SU-DHL-6 (cell line): ENCODE measurements around the gene ROCK2.

ENCODE experiments used
- H2AFZ ChIP-seq: fragments of 200-600 bp; sonication (generic); 2 replicates; pipeline ENCODE4 v1.6.1; 2014; ENCODE audit warnings: low read depth, mild to moderate bottlenecking, moderate library complexity, mixed read lengths, antibody characterized with exemption, low read length; ENCODE audit not compliant: severe bottlenecking
- H3F3A ChIP-seq: fragments of 200-600 bp; shearing (Covaris generic); 2 replicates; pipeline ENCODE4 v1.6.0; 2016; ENCODE audit warnings: antibody characterized with exemption, mild to moderate bottlenecking; ENCODE audit not compliant: insufficient read depth
- H3K27ac ChIP-seq: fragments of 200-600 bp; sonication (generic); 2 replicates; pipeline ENCODE4 v1.5.1; 2016; ENCODE audit warnings: low read depth, mild to moderate bottlenecking, low read length, moderate library complexity, mixed read lengths
- H3K27me3 ChIP-seq: fragments of 200-600 bp; sonication (generic), shearing (Covaris generic); 2 replicates; pipeline ENCODE4 v1.6.0; 2014; ENCODE audit warnings: mild to moderate bottlenecking, low read length
- H3K36me3 ChIP-seq: fragments of 200-600 bp; sonication (generic); 2 replicates; pipeline ENCODE4 v1.6.1; 2014; ENCODE audit warnings: mild to moderate bottlenecking, low read length, mixed read lengths
- H3K4me2 ChIP-seq: fragments of 300-600, 200-600 bp; shearing (Covaris generic), sonication (generic); 2 replicates; pipeline ENCODE4 v1.6.0; 2014; ENCODE audit warnings: low read length, low read depth, mild to moderate bottlenecking; ENCODE audit not compliant: poor library complexity, severe bottlenecking
- H3K4me3 ChIP-seq: fragments of 200-600 bp; sonication (generic); 2 replicates; pipeline ENCODE4 v1.5.1; 2014; ENCODE audit warnings: antibody characterized with exemption, low read length, mild to moderate bottlenecking, mixed read lengths; ENCODE audit not compliant: insufficient read depth, poor library complexity, severe bottlenecking
- H3K79me2 ChIP-seq: fragments of 200-600 bp; sonication (generic); 2 replicates; pipeline ENCODE4 v1.6.1; 2014; ENCODE audit warnings: mild to moderate bottlenecking, low read length, moderate library complexity; ENCODE audit not compliant: insufficient read depth
- H3K9ac ChIP-seq: fragments of 200-600 bp; sonication (generic); 2 replicates; pipeline ENCODE4 v1.7.0; 2014; ENCODE audit warnings: mild to moderate bottlenecking, low read length
- H3K9me2 ChIP-seq: fragments of 200-600 bp; sonication (generic); replicated peaks from 2 replicates; pipeline ENCODE4 v1.6.1; 2014; ENCODE audit warnings: low read length; ENCODE audit not compliant: insufficient read depth
- H3K9me3 ChIP-seq: fragments of 200-600 bp; sonication (generic); 2 replicates; pipeline ENCODE4 v1.6.1; 2014; ENCODE audit warnings: low read length, mixed read lengths; ENCODE audit not compliant: insufficient read depth
- H4K20me1 ChIP-seq: fragments of 200-600 bp; sonication (generic); 2 replicates; pipeline ENCODE4 v1.6.1; 2014; ENCODE audit warnings: low read depth, mild to moderate bottlenecking, antibody characterized with exemption, low read length, moderate library complexity, mixed read lengths
- EZH2phosphoT487 ChIP-seq: fragments of 200-600 bp; sonication (generic), shearing (Covaris generic); conservative IDR thresholded peaks from 2 replicates; pipeline ENCODE4 v1.6.1; 2018; ENCODE audit warnings: mild to moderate bottlenecking, antibody characterized with exemption, low read length, moderate library complexity, mixed read lengths
- TF ChIP-seq, protein P1 (sequence below): fragments of 200-600 bp; sonication (generic); IDR thresholded peaks from one replicate; pipeline ENCODE4 v1.5.1; 2017; ENCODE audit warnings: antibody characterized with exemption, mild to moderate bottlenecking, low read length, moderate library complexity; ENCODE audit not compliant: insufficient read depth, poor library complexity, severe bottlenecking

The ROCK2 gene

DNA sequence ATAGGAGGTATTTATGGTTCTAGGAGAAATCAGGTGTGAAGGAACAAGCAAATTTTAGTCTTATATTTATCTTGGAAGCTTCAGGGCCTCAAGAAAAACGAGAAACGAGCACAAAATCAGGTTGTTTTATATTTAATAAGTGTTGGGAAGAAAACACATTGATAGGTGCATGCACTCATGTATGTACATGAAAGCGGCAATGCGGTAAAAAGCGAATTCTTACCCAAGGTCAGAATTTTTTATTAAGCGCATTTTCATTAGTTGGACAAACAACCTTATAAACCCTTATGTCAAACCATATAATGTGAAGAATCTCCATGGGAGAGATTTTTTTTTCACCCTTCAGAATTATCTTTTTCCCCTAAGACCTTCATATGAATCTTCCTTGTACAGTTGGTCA lies 163.8 kb downstream of the ROCK2 start:
- Histone ChIP-seq H3K36me3 (peaks cover 8% of the 10 kb centered on the region), H3K4me2 (no peak overlapping the region), H3K9me3 (no peaks in the 10 kb centered on the region), H3K27me3 (no peaks in the 10 kb centered on the region), H3K27ac (no peak overlapping the region), H3K9me2 (no peaks in the 10 kb centered on the region), H2AFZ (no peak overlapping the region), H3K9ac (no peak overlapping the region), H3F3A (no peaks in the 10 kb centered on the region), H3K79me2 (no peaks in the 10 kb centered on the region), H3K4me3 (no peak overlapping the region), H4K20me1 (no peaks in the 10 kb centered on the region)
- no peak for TF ChIP-seq EZH2phosphoT487
- TF ChIP-seq, protein P1, sequence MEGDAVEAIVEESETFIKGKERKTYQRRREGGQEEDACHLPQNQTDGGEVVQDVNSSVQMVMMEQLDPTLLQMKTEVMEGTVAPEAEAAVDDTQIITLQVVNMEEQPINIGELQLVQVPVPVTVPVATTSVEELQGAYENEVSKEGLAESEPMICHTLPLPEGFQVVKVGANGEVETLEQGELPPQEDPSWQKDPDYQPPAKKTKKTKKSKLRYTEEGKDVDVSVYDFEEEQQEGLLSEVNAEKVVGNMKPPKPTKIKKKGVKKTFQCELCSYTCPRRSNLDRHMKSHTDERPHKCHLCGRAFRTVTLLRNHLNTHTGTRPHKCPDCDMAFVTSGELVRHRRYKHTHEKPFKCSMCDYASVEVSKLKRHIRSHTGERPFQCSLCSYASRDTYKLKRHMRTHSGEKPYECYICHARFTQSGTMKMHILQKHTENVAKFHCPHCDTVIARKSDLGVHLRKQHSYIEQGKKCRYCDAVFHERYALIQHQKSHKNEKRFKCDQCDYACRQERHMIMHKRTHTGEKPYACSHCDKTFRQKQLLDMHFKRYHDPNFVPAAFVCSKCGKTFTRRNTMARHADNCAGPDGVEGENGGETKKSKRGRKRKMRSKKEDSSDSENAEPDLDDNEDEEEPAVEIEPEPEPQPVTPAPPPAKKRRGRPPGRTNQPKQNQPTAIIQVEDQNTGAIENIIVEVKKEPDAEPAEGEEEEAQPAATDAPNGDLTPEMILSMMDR = no peak

DNA sequence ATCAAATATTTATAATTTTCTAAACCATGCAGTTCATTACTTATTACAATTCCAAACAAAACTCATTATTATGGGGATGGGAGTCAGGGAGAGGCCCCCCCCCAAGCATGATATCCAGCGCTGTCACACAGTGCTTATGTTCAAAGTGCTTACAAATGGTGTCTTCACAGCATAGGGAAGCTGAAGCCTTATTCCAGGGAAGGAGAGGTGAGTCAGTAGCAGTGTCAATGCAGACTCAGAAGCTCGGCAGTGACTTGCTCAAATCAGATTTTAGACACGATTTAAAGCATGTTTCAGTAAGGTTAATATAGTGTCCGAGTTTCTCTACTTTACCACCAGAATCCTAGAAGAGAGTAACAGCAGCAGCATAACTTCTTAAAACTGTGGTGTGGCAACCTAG lies 164.5 kb downstream of the ROCK2 start:
- Histone ChIP-seq H3K27me3 (no peaks in the 10 kb centered on the region), H3K4me2 (no peak overlapping the region), H3K4me3 (no peak overlapping the region), H3K79me2 (no peaks in the 10 kb centered on the region), H2AFZ (no peak overlapping the region), H3K9ac (no peak overlapping the region), H3K9me2 (no peaks in the 10 kb centered on the region), H3F3A (no peaks in the 10 kb centered on the region), H4K20me1 (no peaks in the 10 kb centered on the region), H3K9me3 (no peaks in the 10 kb centered on the region), H3K27ac (no peak overlapping the region), H3K36me3 (peaks cover 8% of the 10 kb centered on the region)
- no peak for TF ChIP-seq EZH2phosphoT487
- TF ChIP-seq, protein P1 = no peak

DNA sequence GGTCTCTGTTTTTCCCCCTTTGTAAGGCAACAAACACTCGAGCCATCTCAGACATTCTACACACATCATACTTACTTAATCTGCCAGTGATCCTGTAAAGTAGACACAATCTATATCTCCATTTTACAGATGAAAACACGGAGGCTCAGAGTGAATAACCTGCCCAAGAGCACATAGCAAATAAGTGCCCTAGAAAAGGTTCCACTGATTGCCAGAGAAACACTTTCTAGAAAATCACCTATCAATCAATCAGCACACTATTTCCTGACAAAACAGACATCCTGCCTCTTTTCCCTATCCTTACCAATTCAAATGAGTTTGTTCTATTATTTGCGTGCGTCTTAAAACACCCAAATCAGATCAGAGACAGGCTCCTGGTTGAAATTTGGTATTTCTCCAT lies 165.2 kb downstream of the ROCK2 start:
- peaks cover 8% of the 10 kb centered on the region for H3K36me3 ChIP-seq
- H3F3A ChIP-seq = no peaks in the 10 kb centered on the region
- H2AFZ ChIP-seq = no peak overlapping the region
- H3K4me3 ChIP-seq = no peak overlapping the region
- H3K9me2 ChIP-seq = no peaks in the 10 kb centered on the region
- no peaks in the 10 kb centered on the region for H4K20me1 ChIP-seq
- H3K27me3 ChIP-seq = no peaks in the 10 kb centered on the region
- H3K9ac ChIP-seq = no peak overlapping the region
- no peak overlapping the region for H3K4me2 ChIP-seq
- TF ChIP-seq, protein P1 = no peak
- TF ChIP-seq EZH2phosphoT487 = no peak
- no peaks in the 10 kb centered on the region for H3K9me3 ChIP-seq
- no peaks in the 10 kb centered on the region for H3K79me2 ChIP-seq
- no peak overlapping the region for H3K27ac ChIP-seq
